ENCODE measurements around the gene PRPSAP1.

- TF ChIP-seq CEBPB (IDR thresholded peaks at IDR 0.05) (no peak), YY1 (IDR thresholded peaks at IDR 0.05; ENCODE audit: low read depth) (no peak), EP300 (IDR thresholded peaks at IDR 0.05; ENCODE audit: borderline replicate concordance) (no peak), MAX (IDR thresholded peaks at IDR 0.05) (peak; percentile 55), RAD21 (IDR thresholded peaks at IDR 0.05; ENCODE audit: low read depth) (no peak; the same call in 1 of the 2 replicates), CREB1 (IDR thresholded peaks at IDR 0.05; ENCODE audit: low read depth) (no peak)
These were observed 37.5 kb upstream of the PRPSAP1 start for GRCh38 chr17:76391200-76391715.
